Naive B cell (primary cell): ENCODE data around the gene ADORA2B. TPM values are rescaled to one million over a fixed set of nuclear protein-coding genes. Genes with fewer than 3 reads are reported as not detected.
"Not testable (repeated sequence)": the region's sequence is repeated elsewhere in the genome, so short reads cannot be mapped to it uniquely, and the experiment has no call there.

Source experiments
- ATAC-seq, 2 donors: fragments of 150-1000 bp; cut with Tn5 transposase; 2 replicates each; pipeline ENCODE4 v1.10.0; 2021; ENCODE audit warnings: low read depth in 2 of 2, mild to moderate bottlenecking in 2 of 2, moderate library complexity in 2 of 2
- DNase-seq: peaks from one replicate; pipeline ENCODE4 v3.0.0; 2022
- H3K27ac Mint-ChIP-seq, 6 donors: one replicate each; pipeline ENCODE4 v1.8.0; 2020 to 2022; ENCODE audit warnings: mild to moderate bottlenecking in 6 of 6, mixed read lengths in 6 of 6, moderate library complexity in 5 of 6, inconsistent platforms in 2 of 6
- H3K27me3 Mint-ChIP-seq, 3 donors: one replicate each; pipeline ENCODE4 v1.8.0; 2021 to 2022; ENCODE audit warnings: mixed read lengths in 3 of 3, mild to moderate bottlenecking in 1 of 3
- H3K36me3 Mint-ChIP-seq, 2 donors: one replicate each; pipeline ENCODE4 v1.8.0; 2020 to 2022; ENCODE audit warnings: mixed read lengths in 2 of 2, inconsistent platforms in 1 of 2, mild to moderate bottlenecking in 1 of 2
- H3K4me1 Mint-ChIP-seq, 3 donors: one replicate each; pipeline ENCODE4 v1.8.0; 2020 to 2022; ENCODE audit warnings: mixed read lengths in 3 of 3, inconsistent platforms in 1 of 3, mild to moderate bottlenecking in 1 of 3, moderate library complexity in 1 of 3
- H3K4me3 Mint-ChIP-seq, 8 donors: one replicate each; pipeline ENCODE4 v1.8.0; 2020 to 2022; ENCODE audit warnings: mild to moderate bottlenecking in 8 of 8, mixed read lengths in 8 of 8, moderate library complexity in 8 of 8, inconsistent platforms in 2 of 8
- H3K9me3 Mint-ChIP-seq, 7 donors: one replicate each; pipeline ENCODE4 v1.8.0; 2020 to 2022; ENCODE audit warnings: mixed read lengths in 7 of 7, mild to moderate bottlenecking in 5 of 7, inconsistent platforms in 2 of 7, moderate library complexity in 1 of 7
- polyA plus RNA-seq, 6 donors: library from polyadenylated mRNA; unstranded; fragments of 300-500 nt; fragmentation: Illumina TruSeq; gene quantifications; one replicate each; pipeline ENCODE4 v1.2.3, GENCODE V29; 2021; ENCODE audit warnings: low read depth in 6 of 6

ADORA2B gene
- polyA plus RNA-seq, 6 donors from 2014 or later = 0.20 to 1.6 (median 0.99) TPM

GRCh38 chr17:15966879-15967248 lies 21.9 kb downstream of the ADORA2B start:
- no peak for ATAC-seq
- H3K27me3 Mint-ChIP-seq = peaks cover 11 to 36% (median 11%) of the 10 kb centered on the region in 3 donors
- peaks cover 5 to 13% (median 10%) of the 10 kb centered on the region in 3 donors for H3K4me1 Mint-ChIP-seq
- peak overlapping the region in 2 of 8 donors; percentile 35 to 65 for H3K4me3 Mint-ChIP-seq
- no peaks in the 10 kb centered on the region for H3K9me3 Mint-ChIP-seq
- H3K27ac Mint-ChIP-seq = peak overlapping the region in 2 of 6 donors; percentile 32 to 77
- no peaks in the 10 kb centered on the region for H3K36me3 Mint-ChIP-seq
- no peak for DNase-seq

GRCh38 chr17:15967706-15968399 lies 22.9 kb downstream of the ADORA2B start:
- no peak for DNase-seq
- H3K36me3 Mint-ChIP-seq = no peaks in the 10 kb centered on the region
- H3K27ac Mint-ChIP-seq = peak overlapping the region in 1 of 6 donors; percentile 74
- H3K9me3 Mint-ChIP-seq = no peaks in the 10 kb centered on the region
- no peak for ATAC-seq
- H3K4me1 Mint-ChIP-seq = peaks cover 5 to 13% (median 10%) of the 10 kb centered on the region in 3 donors
- H3K4me3 Mint-ChIP-seq = no peak overlapping the region
- peaks cover 11 to 36% (median 11%) of the 10 kb centered on the region in 3 donors for H3K27me3 Mint-ChIP-seq

GRCh38 chr17:15969463-15969862 lies 24.5 kb downstream of the ADORA2B start:
- no peak for ATAC-seq
- Mint-ChIP-seq H3K4me3 (no peak overlapping the region), H3K4me1 (peaks cover 5 to 13% (median 10%) of the 10 kb centered on the region in 3 donors), H3K9me3 (no peaks in the 10 kb centered on the region), H3K27ac (no peak overlapping the region), H3K36me3 (peaks cover 0 to 4% of the 10 kb centered on the region in 2 donors), H3K27me3 (peaks cover 11 to 36% (median 11%) of the 10 kb centered on the region in 3 donors)
- DNase-seq = no peak

- Mint-ChIP-seq H3K27me3 (peaks cover 7 to 36% (median 11%) of the 10 kb centered on the region in 3 donors), H3K36me3 (peaks cover 0 to 9% of the 10 kb centered on the region in 2 donors), H3K4me1 (peaks cover 5 to 13% (median 10%) of the 10 kb centered on the region in 3 donors), H3K9me3 (no peaks in the 10 kb centered on the region), H3K4me3 (no peak overlapping the region), H3K27ac (no peak overlapping the region)
- ATAC-seq (no peak), DNase-seq (no peak)
Observed at GRCh38 chr17:15970500-15970899, 25.6 kb downstream of the ADORA2B start.

GRCh38 chr17:15971098-15971678 lies 26.3 kb downstream of the ADORA2B start:
- peaks cover 3 to 36% (median 11%) of the 10 kb centered on the region in 3 donors for H3K27me3 Mint-ChIP-seq
- ATAC-seq = no peak
- no peak for DNase-seq
- H3K36me3 Mint-ChIP-seq = peaks cover 0 to 9% of the 10 kb centered on the region in 2 donors
- H3K4me1 Mint-ChIP-seq = peaks cover 5 to 7% (median 7%) of the 10 kb centered on the region in 3 donors
- H3K27ac Mint-ChIP-seq = no peak overlapping the region
- H3K9me3 Mint-ChIP-seq = no peaks in the 10 kb centered on the region
- no peak overlapping the region for H3K4me3 Mint-ChIP-seq

- no peaks in the 10 kb centered on the region for H3K9me3 Mint-ChIP-seq
- peaks cover 3 to 30% (median 6%) of the 10 kb centered on the region in 3 donors for H3K27me3 Mint-ChIP-seq
- ATAC-seq (no peak), DNase-seq (no peak)
- no peak overlapping the region for H3K4me3 Mint-ChIP-seq
- H3K36me3 Mint-ChIP-seq = peaks cover 5 to 13% of the 10 kb centered on the region in 2 donors
- peak overlapping the region in 2 of 6 donors; percentile 8 to 60 for H3K27ac Mint-ChIP-seq
- H3K4me1 Mint-ChIP-seq = peaks cover under 1 to 2% (median 1%) of the 10 kb centered on the region in 3 donors
Observed at GRCh38 chr17:15971882-15972281, 27.0 kb downstream of the ADORA2B start.

GRCh38 chr17:15972497-15972951 lies 27.6 kb downstream of the ADORA2B start:
- ATAC-seq (no peak), DNase-seq (no peak)
- Mint-ChIP-seq H3K36me3 (peaks cover 9 to 17% of the 10 kb centered on the region in 2 donors), H3K27ac (no peak overlapping the region), H3K9me3 (no peaks in the 10 kb centered on the region), H3K4me3 (no peak overlapping the region), H3K4me1 (peaks cover 0 to 2% (median 0%) of the 10 kb centered on the region in 3 donors), H3K27me3 (peaks cover 3 to 27% (median 4%) of the 10 kb centered on the region in 3 donors)

- Mint-ChIP-seq H3K27ac (no peak overlapping the region), H3K27me3 (peaks cover 0 to 22% (median 3%) of the 10 kb centered on the region in 3 donors), H3K36me3 (peaks cover 9 to 17% of the 10 kb centered on the region in 2 donors), H3K4me3 (no peak overlapping the region), H3K9me3 (no peaks in the 10 kb centered on the region), H3K4me1 (peaks cover 0 to 2% (median 0%) of the 10 kb centered on the region in 3 donors)
- DNase-seq (no peak), ATAC-seq (no peak)
Observed at GRCh38 chr17:15973016-15973415, 28.1 kb downstream of the ADORA2B start.

- H3K9me3 Mint-ChIP-seq = no peaks in the 10 kb centered on the region
- H3K36me3 Mint-ChIP-seq = peaks cover 9 to 17% of the 10 kb centered on the region in 2 donors
- no peak overlapping the region for H3K4me3 Mint-ChIP-seq
- DNase-seq (no peak), ATAC-seq (no peak)
- H3K27ac Mint-ChIP-seq = no peak overlapping the region
- H3K4me1 Mint-ChIP-seq = peaks cover 0 to 2% (median 0%) of the 10 kb centered on the region in 3 donors
- H3K27me3 Mint-ChIP-seq = peaks cover 0 to 14% (median 3%) of the 10 kb centered on the region in 3 donors
Observed at GRCh38 chr17:15973834-15974233, 28.9 kb downstream of the ADORA2B start.

GRCh38 chr17:15977894-15978293 lies 33.0 kb downstream of the ADORA2B start:
- ATAC-seq (no peak), DNase-seq (no peak)
- H3K27ac Mint-ChIP-seq = peak overlapping the region in 1 of 6 donors; percentile 67
- peaks cover 10 to 12% (median 12%) of the 10 kb centered on the region in 3 donors for H3K4me1 Mint-ChIP-seq
- no peaks in the 10 kb centered on the region for H3K27me3 Mint-ChIP-seq
- H3K4me3 Mint-ChIP-seq = no peak overlapping the region
- H3K36me3 Mint-ChIP-seq = peaks cover 18 to 24% of the 10 kb centered on the region in 2 donors
- no peaks in the 10 kb centered on the region for H3K9me3 Mint-ChIP-seq

GRCh38 chr17:15978606-15979005 lies 33.7 kb downstream of the ADORA2B start:
- H3K27me3 Mint-ChIP-seq = no peaks in the 10 kb centered on the region
- H3K9me3 Mint-ChIP-seq = no peaks in the 10 kb centered on the region
- no peak for DNase-seq
- no peak overlapping the region for H3K27ac Mint-ChIP-seq
- ATAC-seq = no peak
- peaks cover 10 to 12% (median 12%) of the 10 kb centered on the region in 3 donors for H3K4me1 Mint-ChIP-seq
- peak overlapping the region in 1 of 8 donors; percentile 15 for H3K4me3 Mint-ChIP-seq
- peaks cover 18 to 24% of the 10 kb centered on the region in 2 donors for H3K36me3 Mint-ChIP-seq

GRCh38 chr17:15979013-15979412 lies 34.1 kb downstream of the ADORA2B start:
- peaks cover 10 to 12% (median 12%) of the 10 kb centered on the region in 3 donors for H3K4me1 Mint-ChIP-seq
- not testable (repeated sequence) for H3K9me3 Mint-ChIP-seq, H3K27ac Mint-ChIP-seq

GRCh38 chr17:15981208-15981607 lies 36.3 kb downstream of the ADORA2B start:
- no peaks in the 10 kb centered on the region for H3K27me3 Mint-ChIP-seq
- H3K4me3 Mint-ChIP-seq = no peak overlapping the region
- H3K36me3 Mint-ChIP-seq = peaks cover 18 to 19% of the 10 kb centered on the region in 2 donors
- peaks cover 10 to 12% (median 12%) of the 10 kb centered on the region in 3 donors for H3K4me1 Mint-ChIP-seq
- DNase-seq = no peak
- H3K9me3 Mint-ChIP-seq = no peaks in the 10 kb centered on the region
- peak; percentile 47 to 75 for ATAC-seq
- peak overlapping the region in 3 of 6 donors; percentile 6 to 51 (median 7) for H3K27ac Mint-ChIP-seq

More at GRCh38 chr17:15979013-15979412, 34.1 kb downstream of the ADORA2B start:
- not testable (repeated sequence) for ATAC-seq, DNase-seq, H3K27me3 Mint-ChIP-seq, H3K4me3 Mint-ChIP-seq
- H3K36me3 Mint-ChIP-seq = peaks cover 18 to 23% of the 10 kb centered on the region in 2 donors
